ENCODE results near the gene UNC93A.
"Not testable (repeated sequence)": the region's sequence is repeated elsewhere in the genome, so short reads cannot be mapped to it uniquely, and the experiment has no call there.

UNC93A gene

DNA sequence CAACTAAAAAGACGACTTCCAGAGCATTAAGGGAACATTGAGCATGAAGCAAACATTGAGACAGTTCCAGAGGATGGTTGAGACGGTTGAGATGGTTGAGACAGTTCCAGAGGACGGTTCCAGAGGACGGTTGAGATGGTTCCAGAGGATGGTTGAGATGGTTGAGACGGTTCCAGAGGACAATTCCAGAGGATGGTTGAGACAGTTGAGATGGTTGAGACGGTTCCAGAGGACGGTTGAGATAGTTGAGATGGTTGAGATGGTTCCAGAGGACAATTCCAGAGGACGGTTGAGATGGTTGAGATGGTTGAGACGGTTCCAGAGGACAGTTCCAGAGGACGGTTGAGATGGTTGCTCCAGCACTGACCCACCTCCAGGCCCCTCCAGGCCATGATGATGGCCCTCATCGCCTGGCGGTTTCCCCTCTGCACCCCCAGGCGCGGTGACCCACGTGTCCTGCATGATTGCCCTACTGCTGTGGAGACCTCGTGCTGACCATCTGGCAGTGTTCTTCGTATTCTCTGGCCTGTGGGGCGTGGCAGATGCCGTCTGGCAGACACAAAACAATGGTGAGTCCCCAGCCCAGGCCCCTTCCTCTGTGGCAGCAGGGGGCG, 16.3 kb downstream of the UNC93A start:
- peak in 1 of 10 donors; percentile 68 for DNase-seq
- intact Hi-C loops (cut with DNase I), result no loop called here

DNA sequence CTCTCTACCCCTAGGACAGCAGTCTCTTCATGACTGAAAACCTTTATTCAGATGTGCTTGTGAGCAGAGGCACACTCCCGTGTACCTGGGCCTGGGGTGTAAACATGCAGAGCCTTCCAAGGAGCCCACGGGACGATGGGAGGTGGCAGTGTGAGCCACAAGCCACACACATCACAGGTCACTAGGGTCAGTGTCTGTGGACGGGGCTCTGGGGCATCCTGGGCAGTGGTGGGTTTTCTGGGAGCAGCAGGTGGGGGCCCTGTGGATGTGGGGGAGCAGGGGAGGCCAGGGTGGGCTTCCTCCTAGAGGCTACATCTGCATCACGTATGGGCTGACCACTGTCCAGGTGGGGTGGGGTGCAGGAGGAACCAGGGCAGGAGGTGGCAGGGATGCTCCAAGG, 17.1 kb downstream of the UNC93A start:
- DNase-seq, result no peak
- intact Hi-C loops (cut with DNase I), result no loop called here

DNA sequence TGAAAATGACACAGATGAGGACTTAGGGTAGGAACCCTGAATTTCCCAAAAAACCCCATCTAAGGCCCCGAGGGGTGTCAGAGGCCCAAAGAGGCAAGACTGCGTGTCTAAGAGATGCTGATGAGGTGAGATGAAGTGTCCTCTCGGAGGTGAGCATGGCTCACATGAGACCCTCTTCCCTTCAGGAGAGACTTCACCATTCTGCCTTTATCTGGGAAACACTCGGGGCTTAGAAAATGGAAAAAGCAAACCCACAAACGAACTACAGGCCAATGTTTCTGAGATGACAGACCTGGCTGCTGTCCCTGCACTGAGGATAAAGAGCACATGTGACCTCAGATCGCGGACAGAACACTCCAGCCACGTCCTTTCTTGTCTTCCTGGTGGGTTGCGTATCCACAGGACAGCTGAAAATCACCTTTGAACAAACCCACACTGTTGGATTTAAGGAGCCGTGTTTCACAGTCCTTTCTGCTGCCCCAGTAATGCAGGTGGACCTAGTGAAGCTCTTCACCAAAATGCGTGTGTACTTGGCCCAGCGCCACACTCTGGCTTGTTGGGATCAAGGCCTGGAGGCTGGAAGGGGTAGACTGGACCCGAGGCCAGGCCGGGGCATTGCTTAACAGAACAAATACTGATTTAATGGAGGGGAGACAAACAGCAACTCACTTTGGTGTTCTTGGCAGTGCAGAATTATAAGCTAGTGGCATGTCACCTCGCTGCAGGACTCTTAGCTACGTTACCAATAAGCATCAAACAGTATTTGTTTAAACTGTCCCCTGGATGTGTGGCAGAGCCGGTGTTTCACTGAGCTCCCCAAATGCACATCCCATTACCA, 18.5 kb downstream of the UNC93A start:
- DNase-seq, result peak in 1 of 10 donors; percentile 69
- intact Hi-C loops (cut with DNase I), result not testable (repeated sequence)

DNA sequence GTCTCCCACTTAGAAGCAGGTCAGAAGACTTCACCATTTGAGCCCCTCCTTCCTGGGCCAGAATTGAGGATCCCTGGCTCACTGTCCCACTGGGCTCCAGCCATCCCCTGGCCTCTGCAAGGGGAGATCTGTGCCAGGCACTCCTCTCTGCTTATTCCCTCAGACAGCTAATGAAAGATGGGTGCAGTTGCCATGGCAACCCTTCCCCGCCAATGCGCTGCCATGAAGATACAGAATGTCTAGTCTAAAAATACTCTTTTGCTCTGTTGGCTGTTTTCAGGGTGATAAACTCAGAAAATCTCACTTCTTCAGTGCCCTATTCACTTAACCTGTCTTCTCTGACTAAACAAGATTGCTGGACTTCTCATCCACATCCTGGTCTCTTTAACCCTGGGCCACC, 20.2 kb downstream of the UNC93A start:
- intact Hi-C loops (cut with DNase I), result no loop called here
- DNase-seq, result peak; percentile 41 to 94 (median 58)

DNA sequence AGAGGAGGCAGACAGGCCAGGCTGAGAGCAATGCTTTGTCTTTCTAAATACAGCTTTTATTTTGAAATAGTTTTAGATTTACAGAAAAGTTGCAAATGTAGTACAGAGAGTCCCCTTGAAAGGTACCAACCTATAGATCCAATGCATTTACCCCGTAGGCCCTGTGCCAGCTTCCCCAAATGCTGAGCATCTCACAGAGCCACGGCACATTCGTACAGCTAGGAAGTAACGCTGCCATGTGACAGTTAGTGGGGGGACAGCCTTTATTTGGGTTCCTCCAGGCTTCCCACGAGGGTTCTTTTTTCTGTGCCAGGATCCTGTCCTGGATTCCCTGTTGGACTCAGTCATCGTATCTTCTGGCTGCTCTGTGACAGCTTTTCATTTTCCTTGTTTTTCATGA, 20.6 kb downstream of the UNC93A start:
- peak in 2 of 10 donors; percentile 32 to 47 for DNase-seq
- intact Hi-C loops (cut with DNase I), result not testable (repeated sequence)

DNA sequence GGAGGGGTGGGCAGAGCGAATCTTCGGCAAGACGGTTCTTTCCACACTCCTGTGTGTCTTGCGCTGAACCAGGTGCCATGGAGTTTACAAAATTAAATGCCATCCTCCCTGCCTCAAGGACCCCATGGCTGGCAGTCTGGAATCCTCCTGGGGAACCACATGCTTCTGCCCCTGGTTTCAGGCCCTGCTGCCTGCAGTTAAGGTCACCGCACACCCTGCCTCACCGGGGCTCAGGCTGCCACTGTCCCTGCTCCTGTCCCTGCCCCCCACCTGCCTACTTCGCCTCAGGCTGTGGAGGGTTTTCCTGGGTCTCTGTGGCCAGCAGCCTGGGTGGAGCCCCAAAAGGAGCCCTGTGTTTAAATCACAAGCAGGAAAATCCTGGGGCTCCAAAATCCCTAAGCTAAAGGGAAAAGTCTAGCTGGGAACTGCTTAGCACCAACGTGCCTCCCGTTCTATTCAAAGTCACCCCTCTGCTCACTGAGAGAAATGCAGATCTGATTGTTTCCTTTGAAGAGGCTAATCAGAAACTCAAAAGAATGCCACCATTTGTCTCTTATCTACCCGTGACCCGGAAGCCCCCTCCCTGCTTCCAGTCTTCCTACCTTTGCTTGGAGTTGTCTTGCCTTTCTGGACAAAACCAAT, 23.2 kb downstream of the UNC93A start:
- intact Hi-C loops (cut with DNase I), result no loop called here
- DNase-seq, result peak in 1 of 10 donors; percentile 68

DNA sequence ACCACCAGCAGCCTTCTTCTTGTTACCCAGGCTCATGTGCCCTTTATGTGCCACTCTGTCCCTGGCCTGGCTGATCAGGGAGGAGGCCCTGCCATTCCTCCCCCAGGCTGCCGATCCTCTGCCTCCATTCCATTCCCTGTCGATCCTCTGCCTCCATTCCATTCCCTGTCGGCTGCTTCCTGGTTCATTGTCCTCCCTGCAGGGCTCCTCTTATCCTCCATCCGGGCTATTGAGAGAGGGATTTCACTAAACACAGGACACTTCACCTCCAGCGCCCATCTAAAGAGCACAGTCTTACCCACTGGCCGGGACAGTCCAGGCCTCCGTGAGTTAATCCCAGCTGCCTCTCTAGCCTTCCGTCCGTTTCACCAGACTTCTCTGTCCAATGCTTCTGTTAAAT, 26.1 kb downstream of the UNC93A start:
- intact Hi-C loops (cut with DNase I), result no loop called here
- no peak for DNase-seq

DNA sequence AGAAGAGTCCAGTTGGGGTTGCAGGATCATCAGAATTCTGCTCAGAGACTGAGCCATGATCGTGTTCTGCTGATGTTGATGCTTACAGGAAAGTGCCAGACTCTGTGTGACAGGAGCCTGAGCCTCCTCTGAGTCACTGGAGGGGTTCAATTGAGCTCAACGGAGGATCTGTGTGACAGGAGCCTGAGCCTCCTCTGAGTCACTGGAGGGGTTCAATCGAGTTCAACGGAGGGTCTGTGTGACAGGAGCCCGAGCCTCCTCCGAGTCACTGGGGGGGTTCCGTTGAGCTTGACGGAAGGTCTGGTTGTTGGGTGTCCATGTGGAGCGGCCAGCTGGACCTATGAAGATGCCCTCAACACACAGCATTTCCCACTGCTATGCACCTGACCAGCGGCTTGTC, 27.2 kb downstream of the UNC93A start:
- DNase-seq, result peak in 1 of 10 donors; percentile 46
- intact Hi-C loops (cut with DNase I), result not testable (repeated sequence)

DNA sequence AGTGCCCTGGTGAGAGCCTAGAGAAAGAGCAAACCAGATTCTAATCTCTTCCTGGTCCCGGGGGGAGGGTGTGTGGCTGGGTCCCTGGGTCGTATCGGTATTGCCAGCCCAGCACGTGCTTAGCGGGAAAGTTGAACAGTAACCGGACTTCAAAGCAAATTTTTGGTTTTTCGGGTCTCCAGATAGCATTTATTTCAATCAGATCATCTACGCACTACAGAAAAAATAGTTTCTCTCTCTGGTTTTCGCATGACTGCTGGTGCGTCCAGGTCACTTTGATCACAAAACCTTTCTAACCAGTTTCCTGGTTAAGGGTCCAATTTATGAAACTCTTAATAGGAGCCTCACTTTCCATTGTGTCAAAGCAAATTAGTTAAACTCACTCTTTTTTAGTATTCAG, 27.7 kb downstream of the UNC93A start:
- intact Hi-C loops (cut with DNase I); DNase-seq: not testable (repeated sequence)

DNA sequence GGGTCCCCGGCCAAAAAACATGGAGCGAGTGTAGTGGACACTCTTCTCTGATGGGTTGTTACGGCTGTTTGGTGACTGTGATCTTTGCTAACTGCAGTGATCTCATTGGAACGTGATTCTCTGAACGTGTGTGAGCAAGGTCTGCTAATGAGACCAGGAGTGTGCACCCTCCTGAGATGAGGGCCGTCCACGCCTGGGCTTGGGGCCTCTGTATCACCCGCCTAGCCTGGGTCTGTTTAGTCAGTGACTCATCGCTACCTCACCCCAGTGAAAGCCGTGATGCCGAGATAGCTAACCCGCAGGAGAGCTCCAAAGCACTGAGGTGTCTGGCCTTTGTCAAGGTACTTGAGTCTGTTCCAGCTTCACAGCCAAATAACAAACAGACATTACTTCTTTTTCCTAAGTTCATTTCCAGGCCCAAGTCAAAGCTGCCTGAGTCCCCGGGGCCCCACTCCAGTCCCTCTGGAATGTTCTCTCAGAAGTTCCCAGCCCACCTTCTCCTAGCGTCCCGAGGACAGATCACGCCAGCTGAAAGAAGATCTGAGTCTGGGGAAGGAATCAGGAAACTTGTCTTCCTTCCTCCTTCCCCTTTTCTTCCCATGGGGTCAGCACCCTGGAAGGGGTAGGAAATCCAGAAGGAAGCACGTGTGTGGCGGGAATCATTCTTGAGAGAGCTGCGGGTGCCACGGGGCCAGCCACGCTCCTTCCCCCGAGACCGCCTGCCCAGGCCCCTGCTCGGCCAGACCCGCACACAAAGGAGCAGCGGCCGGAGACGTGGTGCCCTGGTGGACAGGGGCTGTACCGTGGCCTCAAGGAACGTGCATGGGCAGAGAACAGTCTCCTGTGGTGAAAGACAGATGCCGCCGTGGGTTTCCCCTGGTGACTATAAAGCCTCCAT, 29.0 kb downstream of the UNC93A start:
- DNase-seq; intact Hi-C loops (cut with DNase I): not testable (repeated sequence)

DNA sequence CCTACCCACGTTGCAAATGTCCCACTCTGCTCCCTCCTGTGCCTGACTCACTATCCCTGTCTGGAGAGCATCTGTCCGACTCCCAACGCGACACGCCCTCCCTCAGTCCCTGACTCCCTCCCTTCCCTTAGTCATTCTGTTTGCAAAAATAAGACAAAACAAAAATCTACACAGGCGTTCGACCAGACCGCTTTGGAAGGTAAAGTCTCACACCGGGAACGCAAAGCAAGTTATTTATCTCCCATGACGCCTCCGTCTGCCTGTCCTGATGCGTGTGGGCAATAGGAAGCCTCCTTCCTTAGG, 29.6 kb downstream of the UNC93A start:
- DNase-seq; intact Hi-C loops (cut with DNase I): not testable (repeated sequence)

DNA sequence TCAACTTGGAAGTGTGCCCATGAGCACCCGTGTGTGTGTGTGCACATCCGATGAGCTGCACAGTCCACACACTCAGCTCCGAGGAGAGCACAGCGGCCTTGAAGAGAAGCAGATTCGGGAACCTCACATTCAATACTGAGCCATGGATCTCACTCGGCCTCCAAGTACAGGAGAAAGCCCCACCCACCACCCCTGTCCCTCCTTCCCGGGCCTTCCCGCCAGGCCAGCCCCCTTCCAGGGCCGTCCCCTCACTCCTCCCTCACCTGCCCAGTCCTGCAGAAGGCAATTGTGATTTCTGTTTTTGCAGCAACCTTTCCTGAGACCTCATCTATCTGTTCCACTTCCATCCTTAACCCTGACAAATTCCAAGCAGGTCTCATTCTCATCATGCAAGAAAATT, 30.1 kb downstream of the UNC93A start:
- intact Hi-C loops (cut with DNase I); DNase-seq: not testable (repeated sequence)

DNA sequence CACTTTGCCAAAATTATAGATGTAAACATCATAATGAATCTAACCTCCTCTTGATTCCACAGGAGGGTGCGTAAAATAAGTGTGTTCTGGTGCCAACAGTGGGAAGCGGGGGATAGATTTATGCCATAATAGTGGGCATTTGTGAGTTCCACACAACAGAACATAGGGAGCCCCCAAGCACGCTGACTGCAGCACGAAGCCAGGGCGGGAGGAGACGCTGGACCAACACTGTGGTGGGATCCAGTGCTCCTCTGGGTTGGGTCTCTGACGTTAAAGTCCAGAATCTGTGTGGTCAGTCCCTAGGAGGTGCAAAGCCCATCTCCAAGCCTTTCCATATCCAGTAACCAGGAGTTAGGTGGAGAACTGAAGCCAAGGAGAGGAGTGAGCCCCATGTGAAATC, 32.0 kb downstream of the UNC93A start:
- intact Hi-C loops (cut with DNase I), result no loop called here
- no peak for DNase-seq

DNA sequence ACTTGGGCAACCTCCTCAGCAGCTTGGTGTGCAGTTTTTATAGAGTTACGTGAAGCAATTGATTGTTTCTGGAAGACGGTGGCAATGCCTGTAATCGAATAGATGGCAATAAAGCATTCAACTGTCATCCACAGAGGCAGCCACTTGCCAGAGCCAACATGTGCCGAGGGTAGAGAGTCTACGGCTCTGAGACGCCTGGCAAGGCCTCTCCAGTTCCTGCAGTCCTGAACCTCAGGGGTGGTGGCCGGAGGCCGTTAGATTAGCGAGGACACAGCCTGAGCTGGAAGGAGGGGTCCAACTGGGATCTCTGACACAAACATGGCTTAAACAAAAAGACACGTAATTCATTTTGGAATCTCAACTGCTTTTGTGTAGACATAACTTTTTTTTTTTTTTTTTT, 33.0 kb downstream of the UNC93A start:
- intact Hi-C loops (cut with DNase I), result no loop called here
- no peak for DNase-seq

DNA sequence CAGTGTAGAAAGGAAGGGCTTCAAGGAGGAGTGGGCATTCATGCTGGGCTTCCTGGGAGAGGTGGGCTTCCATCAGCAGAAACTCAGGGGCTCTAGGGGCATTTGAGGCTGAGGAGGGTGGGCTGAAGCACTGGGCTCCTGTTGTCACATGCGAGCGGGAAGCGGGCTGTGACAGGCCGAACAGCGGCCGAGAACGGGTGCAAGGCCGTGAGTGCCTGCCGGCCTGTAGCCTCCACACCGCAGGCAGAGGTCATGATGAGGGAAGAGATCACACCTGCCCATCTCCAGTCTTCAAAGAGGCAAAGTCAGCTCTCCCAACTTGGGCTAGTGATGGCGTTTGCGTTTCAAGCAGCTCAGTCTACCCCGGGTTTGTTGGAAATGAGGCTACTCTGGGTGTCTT, 34.7 kb downstream of the UNC93A start:
- DNase-seq, result peak in 1 of 10 donors; percentile 10
- intact Hi-C loops (cut with DNase I), result no loop called here

DNA sequence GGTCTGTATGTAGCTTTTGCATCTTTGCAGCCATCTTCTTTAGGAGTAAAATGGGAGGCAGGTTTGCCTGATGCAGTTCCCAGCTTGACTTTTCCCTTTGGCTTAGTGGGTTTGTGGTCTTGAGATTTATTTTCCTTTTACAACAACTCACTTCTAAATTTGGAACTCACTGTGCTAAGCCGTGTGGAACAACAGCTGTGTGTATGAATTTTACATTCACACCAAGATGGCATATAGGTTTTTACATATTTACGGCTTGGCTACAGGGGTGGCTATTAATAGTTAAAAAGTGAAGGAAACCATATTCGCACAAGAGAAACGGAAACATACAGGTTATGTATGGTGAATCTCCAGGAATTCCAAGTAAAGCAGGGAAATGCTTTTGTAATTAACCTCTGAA, 36.3 kb downstream of the UNC93A start:
- intact Hi-C loops (cut with DNase I), result no loop called here

DNA sequence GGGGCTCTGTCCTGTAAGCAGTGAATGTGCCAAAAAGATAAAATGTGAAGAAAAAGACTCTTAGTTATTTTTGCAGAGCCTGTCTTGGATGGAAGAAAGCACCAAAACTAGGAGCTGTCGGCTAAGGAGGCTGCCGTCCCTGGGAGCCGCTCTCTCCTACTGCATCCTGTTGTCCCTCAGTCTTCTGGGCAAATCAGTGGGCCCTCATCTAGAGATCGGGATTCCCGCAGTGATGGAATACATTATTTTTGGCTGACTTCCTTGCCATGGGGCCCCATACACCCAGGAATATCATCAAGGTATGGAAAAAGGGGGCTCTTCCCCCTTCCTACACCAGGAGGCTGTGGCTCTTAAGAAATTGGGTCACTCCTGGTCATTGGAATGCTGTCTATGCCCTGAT, 37.0 kb downstream of the UNC93A start:
- DNase-seq, result no peak
- intact Hi-C loops (cut with DNase I), result no loop called here

More for the DNA sequence above, 36.3 kb downstream of the UNC93A start:
- DNase-seq, result no peak

DNA sequence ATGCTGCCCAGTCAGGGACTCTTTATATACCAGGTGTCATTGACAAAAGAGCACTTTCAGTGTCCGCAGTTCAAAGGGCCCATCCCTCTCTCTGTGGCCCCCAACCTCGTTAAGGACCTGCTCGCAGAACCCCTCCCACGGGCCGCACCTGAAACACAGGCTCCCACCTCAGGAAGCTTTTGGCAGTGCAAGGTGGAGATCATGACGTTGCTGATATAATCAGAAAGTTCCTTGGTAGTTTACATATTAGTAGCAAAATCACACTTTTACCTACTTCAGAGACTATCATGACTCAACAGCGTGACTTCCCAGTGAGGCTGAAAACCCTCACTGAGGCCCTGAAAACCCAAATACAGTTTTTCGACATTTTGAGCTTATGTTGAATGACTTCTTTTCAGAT, 37.9 kb downstream of the UNC93A start:
- peak in 1 of 10 donors; percentile 44 for DNase-seq
- intact Hi-C loops (cut with DNase I), result no loop called here

DNA sequence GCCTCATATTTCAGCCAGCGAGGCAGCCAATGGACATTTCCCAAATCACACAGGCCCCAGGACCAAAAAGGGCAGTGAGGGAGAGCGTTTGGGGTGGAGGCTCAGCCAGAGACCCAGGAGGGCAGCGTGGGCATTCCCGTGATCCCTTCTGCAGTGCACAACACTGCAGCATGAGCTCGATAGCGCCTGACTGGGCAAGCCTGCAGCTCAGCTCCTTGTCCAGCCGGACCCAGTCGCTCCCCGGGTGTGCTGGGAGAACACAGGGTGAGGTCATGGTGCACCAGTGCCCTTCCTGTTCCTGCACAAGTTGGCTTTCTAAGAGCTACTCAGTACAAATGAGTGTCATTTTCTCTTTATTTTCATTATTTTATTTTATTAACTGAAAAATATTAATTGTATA, 39.6 kb downstream of the UNC93A start:
- DNase-seq, result no peak
- intact Hi-C loops (cut with DNase I), result no loop called here

DNA sequence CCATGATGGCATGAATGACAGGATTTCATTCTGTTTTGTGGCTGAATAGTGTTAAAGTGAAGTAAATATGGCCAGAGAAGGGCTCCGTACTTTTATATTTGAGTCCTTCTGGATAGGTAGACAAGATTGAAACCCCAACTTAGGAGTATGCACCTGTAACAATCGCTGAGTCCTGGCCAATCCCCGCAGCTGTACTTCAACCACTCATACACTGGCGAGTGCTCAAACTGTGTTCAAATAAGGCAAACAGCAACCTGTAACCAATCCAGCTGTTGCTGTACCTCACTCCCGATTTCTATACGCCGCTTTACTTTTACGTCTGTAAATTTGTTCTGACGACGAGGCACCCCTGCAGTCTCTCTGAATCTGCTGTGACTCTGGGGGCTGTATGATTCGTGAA, 40.5 kb downstream of the UNC93A start:
- intact Hi-C loops (cut with DNase I), result no loop called here
- no peak for DNase-seq

Measured in posterior cingulate gyrus (tissue), 11 donors.